ENCODE data around the gene MAP3K9.

MAP3K9 gene

DNA sequence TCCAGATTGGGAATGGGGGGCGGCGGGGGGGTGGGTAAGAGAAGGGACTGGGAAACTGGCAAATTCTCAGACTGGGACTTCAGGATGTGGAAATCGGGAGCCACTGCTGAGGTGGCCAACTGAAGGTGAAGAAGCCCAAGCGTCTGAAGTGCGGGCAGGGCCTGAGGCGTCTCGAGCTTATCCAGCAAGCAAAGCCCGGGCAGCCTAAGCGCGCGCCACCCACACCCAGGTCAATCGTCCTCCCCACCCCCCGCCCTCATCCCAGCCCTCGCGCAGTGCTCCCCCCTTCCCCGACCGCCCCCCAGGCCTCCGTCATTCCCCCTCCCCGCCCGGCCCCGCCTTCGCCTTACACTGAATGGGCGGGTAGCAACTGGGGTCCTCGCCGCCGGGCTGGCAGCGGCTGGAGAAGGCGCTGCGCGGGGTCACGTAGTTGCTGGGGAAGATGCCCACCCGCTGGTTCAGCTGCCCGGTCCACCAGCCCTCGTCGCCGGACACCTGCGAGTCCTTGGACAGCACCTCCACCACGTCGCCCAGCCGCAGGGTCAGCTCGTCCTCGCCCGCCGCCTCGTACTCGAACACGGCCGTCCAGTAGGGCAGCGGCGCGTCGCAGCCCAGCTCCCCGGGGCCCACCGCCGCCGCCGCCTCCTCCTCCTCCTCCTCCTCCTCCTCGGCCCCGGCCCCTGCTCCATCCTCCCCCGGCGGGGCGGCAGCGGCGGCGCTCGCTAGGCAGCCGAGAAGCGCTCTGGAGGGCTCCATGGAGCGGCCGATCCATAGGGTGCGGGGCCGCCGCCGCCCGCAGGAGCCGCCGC, 693 bp downstream of the MAP3K9 start:
- FAIRE-seq (no peak), DNase-seq (ENCODE audit: insufficient read length, low spot score) (no peak)
- TF ChIP-seq CTCF (IDR thresholded peaks at IDR 0.05; ENCODE audit: insufficient read depth, missing control alignments), result no peak

DNA sequence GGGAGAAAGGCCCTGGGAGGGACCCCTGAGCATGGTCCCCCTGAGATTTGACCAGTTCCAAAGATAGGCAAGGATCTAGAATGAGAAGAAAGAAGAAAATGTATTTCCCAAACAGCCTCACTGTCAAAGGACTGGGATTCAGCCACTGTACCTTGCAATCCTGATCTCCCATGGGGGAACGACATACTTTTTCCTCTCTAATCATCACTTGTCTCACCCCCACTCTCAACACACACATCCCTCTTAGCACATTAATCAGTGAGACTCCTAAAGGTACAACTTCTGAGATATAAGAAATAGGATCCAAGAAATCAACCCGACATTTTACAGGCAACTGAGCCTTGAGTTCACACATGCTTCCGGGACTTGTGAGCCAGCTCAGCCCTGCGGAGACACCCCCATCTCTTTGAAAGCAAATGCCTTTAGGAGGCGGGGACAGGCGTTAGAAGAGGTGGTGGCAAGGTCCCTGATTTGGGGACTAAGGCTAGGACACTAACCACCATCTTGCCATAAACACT, 1.4 kb downstream of the MAP3K9 start:
- DNase-seq (ENCODE audit: insufficient read length, low spot score), result no peak
- FAIRE-seq, result no peak
- TF ChIP-seq CTCF (IDR thresholded peaks at IDR 0.05; ENCODE audit: insufficient read depth, missing control alignments), result no peak

- FAIRE-seq (no peak), DNase-seq (ENCODE audit: insufficient read length, low spot score) (no peak)
- TF ChIP-seq CTCF (IDR thresholded peaks at IDR 0.05; ENCODE audit: insufficient read depth, missing control alignments), result no peak
Observed at GRCh38 chr14:70804556-70805162, 4.7 kb downstream of the MAP3K9 start.

GRCh38 chr14:70803321-70804310, 5.7 kb downstream of the MAP3K9 start:
- no peak for FAIRE-seq
- no peak for TF ChIP-seq CTCF (IDR thresholded peaks at IDR 0.05; ENCODE audit: insufficient read depth, missing control alignments)
- no peak for DNase-seq (ENCODE audit: insufficient read length, low spot score)

- DNase-seq (ENCODE audit: insufficient read length, low spot score) (no peak), FAIRE-seq (no peak)
- TF ChIP-seq CTCF (IDR thresholded peaks at IDR 0.05; ENCODE audit: insufficient read depth, missing control alignments), result no peak
Observed at GRCh38 chr14:70802379-70802778, 6.9 kb downstream of the MAP3K9 start.

- DNase-seq (ENCODE audit: insufficient read length, low spot score) (no peak), FAIRE-seq (no peak)
Observed at GRCh38 chr14:70801836-70802235, 7.5 kb downstream of the MAP3K9 start.

More at GRCh38 chr14:70801836-70802235, 7.5 kb downstream of the MAP3K9 start:
- no peak for TF ChIP-seq CTCF (IDR thresholded peaks at IDR 0.05; ENCODE audit: insufficient read depth, missing control alignments)

Data from D721Med (cell line).